Activated T-cell treated with anti-CD3 and anti-CD28 coated beads for 24 hours (primary cell): Measurements from ENCODE around the gene HERPUD1.
"Not testable (repeated sequence)": the region's sequence is repeated elsewhere in the genome, so short reads cannot be mapped to it uniquely, and the experiment has no call there.

ENCODE experiments used
- DNase-seq: peaks from one replicate; pipeline ENCODE4 v3.0.0-alpha.2; 2020; ENCODE audit warnings: low read depth

Gene HERPUD1

GRCh38 chr16:56931892-56932720 is at the start of gene HERPUD1:
Gene HERPUD1, plus strand, starts transcription at chr16:56932142. Its CDS starts 103 bp downstream, at chr16:56932245.
- DNase-seq, result peak; percentile 99

GRCh38 chr16:56883586-56883985 is 48.4 kb upstream of the HERPUD1 start:
- no peak for DNase-seq

- DNase-seq, result no peak
Observed at GRCh38 chr16:56884026-56884582, 47.8 kb upstream of the HERPUD1 start.

- not testable (repeated sequence) for DNase-seq
Observed at GRCh38 chr16:56884929-56885328, 47.0 kb upstream of the HERPUD1 start.

- no peak for DNase-seq
Observed at GRCh38 chr16:56885446-56886162, 46.3 kb upstream of the HERPUD1 start.

GRCh38 chr16:56886296-56886695 is 45.6 kb upstream of the HERPUD1 start:
- DNase-seq, result no peak

GRCh38 chr16:56886826-56887225 is 45.1 kb upstream of the HERPUD1 start:
- DNase-seq, result no peak

- DNase-seq, result no peak
Observed at GRCh38 chr16:56888806-56889205, 43.1 kb upstream of the HERPUD1 start.

- DNase-seq, result no peak
Observed at GRCh38 chr16:56889206-56889605, 42.7 kb upstream of the HERPUD1 start.

- no peak for DNase-seq
Observed at GRCh38 chr16:56891685-56892084, 40.3 kb upstream of the HERPUD1 start.

GRCh38 chr16:56892705-56893104 is 39.2 kb upstream of the HERPUD1 start:
- DNase-seq, result no peak

- no peak for DNase-seq
Observed at GRCh38 chr16:56894331-56894917, 37.5 kb upstream of the HERPUD1 start.

- DNase-seq, result no peak
Observed at GRCh38 chr16:56895813-56896212, 36.1 kb upstream of the HERPUD1 start.

GRCh38 chr16:56896244-56896643 is 35.7 kb upstream of the HERPUD1 start:
- no peak for DNase-seq

- no peak for DNase-seq
Observed at GRCh38 chr16:56897026-56897799, 34.7 kb upstream of the HERPUD1 start.

GRCh38 chr16:56898847-56899246 is 33.1 kb upstream of the HERPUD1 start:
- DNase-seq, result no peak

GRCh38 chr16:56903866-56904265 is 28.1 kb upstream of the HERPUD1 start:
- DNase-seq, result no peak

- no peak for DNase-seq
Observed at GRCh38 chr16:56907401-56907800, 24.5 kb upstream of the HERPUD1 start.

GRCh38 chr16:56909527-56909979 is 22.4 kb upstream of the HERPUD1 start:
- DNase-seq, result no peak

- DNase-seq, result no peak
Observed at GRCh38 chr16:56910112-56910511, 21.8 kb upstream of the HERPUD1 start.

GRCh38 chr16:56910654-56911539 is 21.0 kb upstream of the HERPUD1 start:
- DNase-seq, result no peak
